NCI-H2171 treated with DMSO at 0.1 percent for 48 hours (cell line): ENCODE data around the gene RGPD6.
"Not testable (repeated sequence)": the region's sequence is repeated elsewhere in the genome, so short reads cannot be mapped to it uniquely, and the experiment has no call there.

Experiments used
- DNase-seq: peaks from one replicate; lab custom pipeline; 2025; lab: John Stamatoyannopoulos, UW

Gene RGPD6

GRCh38 chr2:110576763-110577416, at the start of gene RGPD6:
Gene RGPD6, minus strand, starts transcription at chr2:110577222. Its CDS starts 198 bp downstream, at chr2:110577024.
- not testable (repeated sequence) for DNase-seq

DNA sequence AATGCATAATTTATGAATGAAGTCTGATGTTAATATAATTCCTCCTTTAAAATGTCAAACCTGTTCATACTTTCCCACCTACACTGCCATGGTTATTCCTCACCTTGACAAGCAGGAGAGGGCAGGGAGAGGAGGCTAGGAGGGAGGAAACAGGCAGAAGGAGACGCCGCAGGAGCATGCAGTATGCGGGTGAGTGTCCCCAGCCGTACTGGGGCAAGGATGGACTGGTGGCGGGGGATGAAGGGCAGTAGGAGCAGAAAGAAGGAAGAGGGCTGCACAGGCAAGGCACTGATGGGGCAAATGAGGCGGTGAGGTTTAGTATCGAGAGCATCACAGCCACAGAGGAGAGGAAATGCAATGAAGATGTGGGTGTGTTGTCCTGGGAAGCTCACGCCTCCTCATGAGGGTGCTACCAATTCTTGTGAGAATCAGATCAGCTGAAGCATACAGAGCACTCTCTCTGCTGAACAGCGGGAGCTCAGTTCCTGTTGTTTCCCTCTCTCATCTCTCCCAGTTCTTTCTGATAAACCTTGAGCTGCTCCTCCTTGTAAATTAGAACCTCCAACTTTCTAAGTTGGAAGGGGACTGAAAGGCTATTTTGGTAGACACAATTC, 42.4 kb upstream of the RGPD6 start:
- not testable (repeated sequence) for DNase-seq

GRCh38 chr2:110613927-110614326, 36.9 kb upstream of the RGPD6 start:
- not testable (repeated sequence) for DNase-seq

GRCh38 chr2:110610613-110611250, 33.7 kb upstream of the RGPD6 start:
- DNase-seq, result not testable (repeated sequence)

DNA sequence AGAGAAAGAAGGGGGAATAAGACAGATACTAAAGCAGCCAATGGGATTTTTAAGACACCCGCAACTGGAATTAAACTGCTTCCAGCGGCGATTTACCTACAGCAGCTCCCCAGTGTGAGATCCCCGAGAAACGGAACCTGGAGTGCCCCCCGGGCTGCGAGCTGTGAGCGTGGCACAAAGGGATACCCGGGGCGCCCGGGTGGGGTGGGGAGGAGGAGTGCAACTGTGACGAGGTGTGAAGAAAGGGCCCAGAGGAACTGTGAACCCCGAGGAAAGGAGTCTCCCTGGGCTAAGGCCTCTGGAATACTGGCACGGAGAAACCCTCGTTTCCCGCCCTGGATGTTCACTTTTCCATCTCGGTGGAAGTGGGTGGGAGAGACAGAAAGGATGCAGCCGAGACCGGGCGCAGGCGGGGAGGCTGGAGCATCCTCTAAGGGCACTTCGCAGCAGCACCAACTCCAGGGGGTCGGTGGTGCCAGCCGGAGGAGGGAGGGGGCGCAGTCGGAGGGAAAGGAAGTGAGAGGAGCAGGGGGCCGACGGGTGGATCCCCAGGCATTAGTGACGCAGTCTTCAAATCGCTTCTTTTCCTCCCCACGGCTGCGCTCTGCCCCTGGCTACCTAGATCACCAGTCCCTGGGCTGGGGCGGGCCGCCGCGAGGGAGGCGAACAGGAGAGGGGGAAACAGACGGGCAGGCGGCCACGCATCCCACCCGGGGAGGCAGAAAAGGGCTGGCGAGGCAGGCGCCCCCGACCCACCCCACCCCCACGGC, 33.0 kb upstream of the RGPD6 start:
- not testable (repeated sequence) for DNase-seq

DNA sequence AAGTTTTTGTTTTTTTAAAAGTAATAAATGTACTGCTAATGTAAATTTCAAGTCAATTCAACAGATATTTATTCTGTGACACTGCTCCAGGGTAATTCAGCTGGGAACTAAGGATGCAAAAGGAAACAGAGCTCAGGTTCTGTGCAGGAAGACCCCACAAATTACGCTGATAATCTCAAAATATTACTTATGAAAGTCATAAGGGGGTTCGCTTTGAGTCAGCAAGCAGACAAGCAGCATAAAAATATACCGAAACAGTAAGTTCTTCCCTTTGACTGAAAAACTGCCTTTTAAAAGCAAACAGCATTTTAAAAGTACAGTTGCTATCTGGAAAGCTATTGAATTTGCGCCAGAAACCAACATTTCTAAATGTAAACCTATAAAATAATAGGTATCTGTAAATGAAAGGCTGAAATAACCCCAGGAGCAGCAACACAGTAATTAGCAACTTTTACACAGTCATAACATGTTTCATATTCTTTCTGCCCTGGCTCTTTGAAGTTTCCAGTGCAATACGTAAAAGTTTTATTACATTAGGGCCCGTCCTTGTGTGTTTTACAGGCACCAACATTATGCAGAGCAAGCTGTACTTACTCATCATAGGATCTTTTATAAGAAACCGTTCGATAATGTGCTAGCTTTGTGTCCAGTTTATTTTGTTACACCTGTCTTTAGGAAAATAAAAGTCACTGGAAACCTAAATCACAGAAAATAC, 31.9 kb upstream of the RGPD6 start:
- DNase-seq, result not testable (repeated sequence)

GRCh38 chr2:110605057-110605456, 28.0 kb upstream of the RGPD6 start:
- not testable (repeated sequence) for DNase-seq

GRCh38 chr2:110603917-110604591, 27.0 kb upstream of the RGPD6 start:
- not testable (repeated sequence) for DNase-seq

DNA sequence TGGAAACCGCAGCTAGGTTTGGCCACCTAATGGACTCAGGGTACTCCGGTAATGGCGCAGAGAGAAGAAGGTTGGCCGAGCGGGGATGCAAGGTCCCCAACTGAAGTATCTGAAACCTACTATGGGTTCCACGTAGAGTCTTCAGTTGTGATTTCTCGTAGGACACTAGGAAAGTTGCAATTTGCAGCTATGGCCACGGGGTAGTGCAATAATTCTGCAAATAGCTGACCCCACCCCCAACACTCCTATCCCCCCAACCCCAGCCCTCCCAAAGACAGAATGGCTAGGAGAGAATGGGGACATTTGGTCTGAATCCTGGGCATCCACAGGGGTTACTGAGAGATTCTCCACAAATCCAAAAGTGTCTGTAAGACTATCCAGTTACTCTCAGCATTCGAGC, 25.1 kb upstream of the RGPD6 start:
- DNase-seq, result not testable (repeated sequence)

GRCh38 chr2:110591973-110592372, 15.0 kb upstream of the RGPD6 start:
- not testable (repeated sequence) for DNase-seq

DNA sequence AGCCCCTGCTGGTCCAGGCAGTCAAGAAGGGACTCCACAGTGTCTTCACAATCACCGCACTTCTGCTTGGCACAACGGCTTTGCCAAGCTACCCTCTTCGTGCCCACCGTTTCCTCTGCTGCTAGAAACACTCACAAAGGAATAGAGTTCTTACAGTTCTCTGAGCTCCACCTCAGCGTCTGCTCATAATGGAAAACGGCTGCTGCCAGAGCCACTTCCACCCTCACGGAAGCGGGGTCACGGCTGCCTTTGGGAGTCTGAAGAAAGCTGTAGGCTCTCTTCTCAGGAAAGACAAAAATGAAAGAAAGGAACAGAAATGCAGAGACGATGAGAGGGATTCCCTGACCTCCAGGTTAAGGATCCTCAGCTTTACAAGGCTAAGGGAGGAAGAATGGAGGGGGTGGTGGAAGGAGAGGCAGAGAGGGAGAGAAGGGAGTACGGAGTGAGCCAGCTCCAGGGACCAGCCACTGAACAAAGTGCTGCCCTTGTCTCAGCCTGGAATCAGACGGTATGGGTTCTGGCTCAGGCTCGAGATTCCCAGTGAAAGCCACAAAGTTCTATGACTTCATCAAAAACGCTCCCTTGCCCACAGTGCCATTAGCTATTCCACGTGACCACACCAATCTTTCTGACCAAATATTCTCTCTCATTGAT, 12.8 kb upstream of the RGPD6 start:
- DNase-seq, result not testable (repeated sequence)

DNA sequence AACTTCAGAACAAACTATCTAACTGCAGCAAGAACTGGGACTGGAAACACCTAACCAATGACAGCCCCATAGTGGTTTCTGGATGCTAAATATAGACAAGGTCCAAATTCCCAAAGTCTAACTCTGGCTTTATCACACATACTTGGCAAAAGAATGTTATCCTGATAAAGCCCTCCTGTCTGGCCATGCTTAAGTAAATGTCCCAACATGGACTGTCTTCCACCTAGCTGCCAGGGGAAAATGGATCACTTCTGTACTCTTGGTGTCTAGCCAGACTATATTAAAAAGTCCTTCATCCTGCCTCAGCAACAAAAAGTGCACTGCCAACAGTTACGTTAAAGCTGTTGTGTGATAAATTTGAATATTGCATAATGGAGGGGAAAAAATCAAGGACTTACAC, 11.5 kb upstream of the RGPD6 start:
- not testable (repeated sequence) for DNase-seq

- DNase-seq, result not testable (repeated sequence)
Observed at GRCh38 chr2:110579216-110579965, 2.4 kb upstream of the RGPD6 start.

DNA sequence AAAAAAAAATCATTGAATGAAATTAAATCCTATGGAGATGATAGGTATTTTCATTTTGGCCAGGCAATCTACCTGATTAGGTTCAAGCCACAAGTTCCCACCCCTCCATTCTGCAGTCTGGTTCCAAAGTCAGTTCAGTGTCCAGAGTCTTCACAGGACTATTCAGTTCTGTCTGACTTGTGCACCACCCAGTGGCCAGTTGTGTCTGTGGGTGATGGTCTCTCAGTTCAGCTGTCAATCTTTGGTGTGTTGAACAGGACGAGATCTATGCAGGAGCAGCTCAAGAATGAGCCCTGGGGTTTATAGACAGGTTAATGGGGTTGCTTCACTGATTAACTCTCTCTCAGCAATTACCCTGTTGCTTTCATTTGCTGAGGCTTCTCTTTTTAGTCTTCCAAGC, 1.4 kb upstream of the RGPD6 start:
- not testable (repeated sequence) for DNase-seq

DNA sequence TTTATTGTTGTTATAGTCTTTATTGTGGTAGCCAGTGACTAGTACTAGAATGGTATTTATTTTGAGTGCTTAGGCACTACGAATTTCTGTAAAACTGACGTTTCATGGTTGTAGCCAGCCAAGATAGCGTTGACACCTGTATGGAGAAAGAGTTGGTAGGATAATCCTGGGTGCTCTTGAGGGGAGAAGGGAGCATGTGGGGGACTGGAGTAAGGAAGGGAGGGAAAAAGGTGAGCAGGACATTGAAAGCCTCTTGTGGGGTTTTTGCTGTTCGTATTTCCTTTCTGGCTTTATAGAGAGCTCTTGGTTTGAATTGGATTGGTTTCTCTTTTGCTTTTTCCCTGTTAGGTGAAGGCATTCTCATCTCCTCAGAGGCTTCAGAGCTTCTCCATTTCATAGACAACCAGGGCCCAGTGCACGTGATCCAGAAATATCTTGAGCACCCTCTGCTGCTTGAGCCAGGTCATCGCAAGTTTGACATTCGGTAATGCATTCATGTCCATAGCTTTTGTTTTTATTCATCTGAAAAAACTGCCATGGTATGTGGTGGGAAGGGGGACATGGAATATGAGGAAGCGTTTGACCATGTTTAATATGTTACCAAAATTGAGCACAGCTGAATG, 77.2 kb downstream of the RGPD6 start:
- DNase-seq, result not testable (repeated sequence)

DNA sequence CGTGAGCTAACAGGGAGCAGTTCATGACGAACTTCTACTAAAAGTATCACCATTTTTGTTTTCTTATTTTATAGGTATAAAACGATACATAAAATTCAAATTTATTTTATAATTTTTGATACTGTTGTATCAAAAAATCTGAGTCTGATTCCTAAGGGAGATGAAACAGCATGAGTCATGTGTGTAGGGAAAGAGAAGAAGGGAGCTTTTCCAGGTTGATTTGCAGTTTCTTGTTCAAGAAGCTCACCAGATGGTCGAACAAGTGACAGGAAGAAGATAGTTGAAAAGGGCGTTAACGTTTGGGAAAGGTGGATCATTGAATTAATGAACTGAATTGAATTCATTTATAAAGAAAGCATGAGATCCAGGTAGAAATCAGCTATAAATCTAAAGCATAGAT, 81.0 kb downstream of the RGPD6 start:
- DNase-seq, result not testable (repeated sequence)

- not testable (repeated sequence) for DNase-seq
Observed at GRCh38 chr2:110494488-110494887, 82.5 kb downstream of the RGPD6 start.

GRCh38 chr2:110488991-110489390, 88.0 kb downstream of the RGPD6 start:
- not testable (repeated sequence) for DNase-seq

GRCh38 chr2:110482697-110483096, 94.3 kb downstream of the RGPD6 start:
- DNase-seq, result not testable (repeated sequence)
